Measurements from ENCODE around the gene TOR3A. TPM values are rescaled to one million over a fixed set of nuclear protein-coding genes. Genes with fewer than 3 reads are reported as not detected.

TOR3A gene
- polyA plus RNA-seq, 1 of the 3 experiments (the other 2 are of a cell fraction): 29.9 TPM

DNA sequence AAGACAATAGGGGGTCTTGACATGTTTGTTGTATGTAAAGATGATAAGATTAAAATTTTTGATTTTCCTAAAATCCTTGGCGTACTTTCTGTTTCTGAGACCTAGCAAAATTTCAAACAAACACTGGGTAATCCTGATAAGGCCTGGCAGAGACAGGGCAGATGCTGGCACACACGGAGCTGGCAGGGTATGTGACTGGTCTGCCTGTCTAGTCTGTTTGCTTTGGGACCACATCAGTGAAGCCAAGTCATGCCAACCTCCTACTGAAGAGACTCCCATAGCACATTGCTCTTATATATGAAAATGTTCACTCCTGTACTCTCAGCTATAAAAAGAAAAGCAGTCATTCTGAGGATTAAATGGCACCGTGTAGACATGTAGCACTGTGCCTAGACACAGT is 14.1 kb downstream of the TOR3A start:
- H3K36me3 ChIP-seq (replicated peaks in 1 of 2; ENCODE audit: control insufficient read depth in 1 of 2, insufficient read depth in 2 of 2, low read length in 1 of 2): peaks cover 48 to 78% of the 10 kb centered on the region in 2 experiments
- H3K4me1 ChIP-seq (ENCODE audit: control insufficient read depth in 1 of 2, insufficient read depth in 2 of 2, low read depth in 1 of 2, low read length in 1 of 2): peaks cover 0 to 7% of the 10 kb centered on the region in 2 experiments; a peak in 1 of 4 replicates
- H3K9me2 ChIP-seq: no peaks in the 10 kb centered on the region
- no peaks in the 10 kb centered on the region for H3K9me3 ChIP-seq
- H2AFZ ChIP-seq (ENCODE audit: low read depth): no peak overlapping the region
- no peak overlapping the region for H3K27ac ChIP-seq (ENCODE audit: low read depth in 2 of 2, low read length in 1 of 2)
- no peaks in the 10 kb centered on the region for H4K20me1 ChIP-seq (ENCODE audit: insufficient read depth)
- TF ChIP-seq NFIC (IDR thresholded peaks at IDR 0.05; ENCODE audit: borderline replicate concordance) (no peak), YY1 (IDR thresholded peaks at IDR 0.05; ENCODE audit: low read depth) (no peak), EP300 (IDR thresholded peaks at IDR 0.05; ENCODE audit: borderline replicate concordance in 1 of 2, low read depth in 1 of 2, low read length in 1 of 2) (no peak), FOXJ3 (CRISPR knock-in tag; IDR thresholded peaks at IDR 0.05) (no peak), MEF2A (IDR thresholded peaks at IDR 0.05; ENCODE audit: borderline replicate concordance, low read depth) (no peak), EZH2phosphoT487 (IDR thresholded peaks at IDR 0.05; ENCODE audit: borderline replicate concordance, low read depth) (no peak), FOSL2 (IDR thresholded peaks at IDR 0.05; ENCODE audit: borderline replicate concordance, low read depth) (no peak), TCF12 (IDR thresholded peaks at IDR 0.05) (no peak), TEAD4 (IDR thresholded peaks at IDR 0.05; ENCODE audit: borderline replicate concordance, insufficient read depth) (no peak)
- TF ChIP-seq, protein P1, sequence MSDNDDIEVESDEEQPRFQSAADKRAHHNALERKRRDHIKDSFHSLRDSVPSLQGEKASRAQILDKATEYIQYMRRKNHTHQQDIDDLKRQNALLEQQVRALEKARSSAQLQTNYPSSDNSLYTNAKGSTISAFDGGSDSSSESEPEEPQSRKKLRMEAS (IDR thresholded peaks at IDR 0.05; ENCODE audit: low read depth): no peak
- TF ChIP-seq, protein P2, sequence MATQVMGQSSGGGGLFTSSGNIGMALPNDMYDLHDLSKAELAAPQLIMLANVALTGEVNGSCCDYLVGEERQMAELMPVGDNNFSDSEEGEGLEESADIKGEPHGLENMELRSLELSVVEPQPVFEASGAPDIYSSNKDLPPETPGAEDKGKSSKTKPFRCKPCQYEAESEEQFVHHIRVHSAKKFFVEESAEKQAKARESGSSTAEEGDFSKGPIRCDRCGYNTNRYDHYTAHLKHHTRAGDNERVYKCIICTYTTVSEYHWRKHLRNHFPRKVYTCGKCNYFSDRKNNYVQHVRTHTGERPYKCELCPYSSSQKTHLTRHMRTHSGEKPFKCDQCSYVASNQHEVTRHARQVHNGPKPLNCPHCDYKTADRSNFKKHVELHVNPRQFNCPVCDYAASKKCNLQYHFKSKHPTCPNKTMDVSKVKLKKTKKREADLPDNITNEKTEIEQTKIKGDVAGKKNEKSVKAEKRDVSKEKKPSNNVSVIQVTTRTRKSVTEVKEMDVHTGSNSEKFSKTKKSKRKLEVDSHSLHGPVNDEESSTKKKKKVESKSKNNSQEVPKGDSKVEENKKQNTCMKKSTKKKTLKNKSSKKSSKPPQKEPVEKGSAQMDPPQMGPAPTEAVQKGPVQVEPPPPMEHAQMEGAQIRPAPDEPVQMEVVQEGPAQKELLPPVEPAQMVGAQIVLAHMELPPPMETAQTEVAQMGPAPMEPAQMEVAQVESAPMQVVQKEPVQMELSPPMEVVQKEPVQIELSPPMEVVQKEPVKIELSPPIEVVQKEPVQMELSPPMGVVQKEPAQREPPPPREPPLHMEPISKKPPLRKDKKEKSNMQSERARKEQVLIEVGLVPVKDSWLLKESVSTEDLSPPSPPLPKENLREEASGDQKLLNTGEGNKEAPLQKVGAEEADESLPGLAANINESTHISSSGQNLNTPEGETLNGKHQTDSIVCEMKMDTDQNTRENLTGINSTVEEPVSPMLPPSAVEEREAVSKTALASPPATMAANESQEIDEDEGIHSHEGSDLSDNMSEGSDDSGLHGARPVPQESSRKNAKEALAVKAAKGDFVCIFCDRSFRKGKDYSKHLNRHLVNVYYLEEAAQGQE (IDR thresholded peaks at IDR 0.05; ENCODE audit: low read depth, low read length): no peak
- no peak overlapping the region for H3K4me2 ChIP-seq
- H3K79me2 ChIP-seq (ENCODE audit: insufficient read depth): no peaks in the 10 kb centered on the region; the same call in 1 of the 2 replicates
- H3K4me3 ChIP-seq (ENCODE audit: low read depth in 2 of 2, low read length in 1 of 2): no peak overlapping the region
- no peaks in the 10 kb centered on the region for H3K27me3 ChIP-seq (ENCODE audit: insufficient read depth)
- H3F3A ChIP-seq (replicated peaks; ENCODE audit: insufficient read depth): peaks cover 21% of the 10 kb centered on the region
- 93% methylated on average over 3 of the region's 3 CpGs for WGBS (ENCODE audit: low lambda C conversion rate)
- H3K9ac ChIP-seq: no peak overlapping the region
- DNase-seq: no peak
- ChIA-PET POLR2A (no interaction called here), CTCF (interaction anchor here (0.6 to 1.4 kb wide), 4 partner anchors 9 to 303 kb away, joined by 3 to 4 read pairs (median 4); partner anchors contain the start of gene TOR3A)

DNA sequence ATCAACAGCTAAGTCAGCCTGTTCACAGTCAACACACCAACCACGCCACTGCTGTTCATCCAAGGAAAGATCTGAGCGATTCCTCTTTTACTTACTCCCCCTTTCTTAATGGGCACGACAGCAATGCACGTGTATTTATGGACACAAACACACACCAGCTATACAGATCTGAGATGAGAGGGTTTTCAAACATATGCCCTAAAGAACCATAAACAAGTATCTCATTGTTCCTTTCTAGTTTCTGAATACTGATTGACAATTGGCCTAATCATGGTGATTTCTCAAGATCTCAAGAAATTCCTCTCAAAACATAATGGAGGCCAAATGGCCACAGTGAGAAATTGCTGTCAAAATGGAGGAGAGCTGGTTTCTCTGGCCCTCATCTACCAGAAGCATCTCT is 18.0 kb downstream of the TOR3A start:
- CTCF ChIA-PET: interaction anchor here (1.2 kb wide), 1 partner anchor 97 kb away, joined by 3 read pairs; no protein-coding TSS in a partner anchor
- POLR2A ChIA-PET: no interaction called here
- H3K9me2 ChIP-seq: no peaks in the 10 kb centered on the region
- no peaks in the 10 kb centered on the region for H3K9me3 ChIP-seq
- H3K27me3 ChIP-seq (ENCODE audit: insufficient read depth): no peaks in the 10 kb centered on the region
- H3K9ac ChIP-seq: no peak overlapping the region
- H3K4me2 ChIP-seq: no peak overlapping the region
- no peak overlapping the region for H2AFZ ChIP-seq (ENCODE audit: low read depth)
- H4K20me1 ChIP-seq (ENCODE audit: insufficient read depth): no peaks in the 10 kb centered on the region
- TF ChIP-seq CHD2 (IDR thresholded peaks at IDR 0.05; ENCODE audit: low read length, partially characterized antibody) (no peak), NRF1 (IDR thresholded peaks at IDR 0.05; ENCODE audit: low read depth, low read length) (no peak), TCF12 (IDR thresholded peaks at IDR 0.05) (no peak), GATA2 (CRISPR knock-in tag; IDR thresholded peaks at IDR 0.05) (no peak), MXI1 (IDR thresholded peaks at IDR 0.05; ENCODE audit: low read depth, low read length) (no peak)
- TF ChIP-seq, protein P1 (IDR thresholded peaks at IDR 0.05; ENCODE audit: low read depth): no peak
- 100% methylated on average over 4 of the region's 4 CpGs for WGBS (ENCODE audit: low lambda C conversion rate)
- H3K4me1 ChIP-seq (ENCODE audit: control insufficient read depth in 1 of 2, insufficient read depth in 2 of 2, low read depth in 1 of 2, low read length in 1 of 2): peaks cover 0 to 2% of the 10 kb centered on the region in 2 experiments; a peak in 1 of 4 replicates
- H3K36me3 ChIP-seq (replicated peaks in 1 of 2; ENCODE audit: control insufficient read depth in 1 of 2, insufficient read depth in 2 of 2, low read length in 1 of 2): peaks cover 58 to 74% of the 10 kb centered on the region in 2 experiments
- no peak for DNase-seq
- H3F3A ChIP-seq (replicated peaks; ENCODE audit: insufficient read depth): peaks cover 33% of the 10 kb centered on the region
- no peak overlapping the region for H3K4me3 ChIP-seq (ENCODE audit: low read depth in 2 of 2, low read length in 1 of 2)
- no peak overlapping the region for H3K27ac ChIP-seq (ENCODE audit: low read depth in 2 of 2, low read length in 1 of 2)
- peaks cover 29% of the 10 kb centered on the region for H3K79me2 ChIP-seq (ENCODE audit: insufficient read depth)
